Right ventricle myocardium inferior (tissue), 1 donor: ENCODE measurements around the gene STAC2. TPM values are rescaled to one million over a fixed set of nuclear protein-coding genes. Genes with fewer than 3 reads are reported as not detected.
"Not testable (repeated sequence)": the region's sequence is repeated elsewhere in the genome, so short reads cannot be mapped to it uniquely, and the experiment has no call there.

ENCODE experiments used
- ATAC-seq: fragments of 200-7000 bp; cut with Tn5 transposase; one replicate; pipeline ENCODE4 v1.9.1; 2020; ENCODE audit warnings: mild to moderate bottlenecking, moderate library complexity
- DNase-seq: peaks from one replicate; pipeline ENCODE4 v3.0.0; 2021; ENCODE audit errors: missing footprints
- intact Hi-C: fragments of 100-400 bp; cut with DNase I; formaldehyde crosslinking; loops from one replicate; pipeline ENCODE4 v1.11.0; 2022
- total RNA-seq: library from RNA; stranded (reverse); fragmentation: NEBNext Ultra II Directional; extraction: Animal tissue kit (Norgen Biotek cat#: 25700); gene quantifications from one replicate; pipeline ENCODE4 v1.2.1, GENCODE V29; 2021
- donor health status: DM: no; HTN: yes; CAD: no; lungs with severe emphysema.

STAC2 gene
- total RNA-seq, 1 donor from 2014 or later, result 2.9 TPM

GRCh38 chr17:39171933-39172332 is 53.8 kb downstream of the STAC2 start:
- DNase-seq (no peak), ATAC-seq (no peak)
- intact Hi-C loops, result no loop called here

- ATAC-seq (no peak), DNase-seq (no peak)
- intact Hi-C loops, result no loop called here
Measured at GRCh38 chr17:39170558-39170957, 55.2 kb downstream of the STAC2 start.

GRCh38 chr17:39170109-39170508 is 55.6 kb downstream of the STAC2 start:
- ATAC-seq (no peak), DNase-seq (no peak)
- intact Hi-C loops, result no loop called here

GRCh38 chr17:39169518-39169917 is 56.2 kb downstream of the STAC2 start:
- no peak for DNase-seq
- intact Hi-C loops, result no loop called here
- ATAC-seq, result no peak

GRCh38 chr17:39169101-39169500 is 56.6 kb downstream of the STAC2 start:
- intact Hi-C loops, result no loop called here
- ATAC-seq (no peak), DNase-seq (no peak)

GRCh38 chr17:39168503-39168902 is 57.2 kb downstream of the STAC2 start:
- intact Hi-C loops, ATAC-seq, DNase-seq: not testable (repeated sequence)

- ATAC-seq (peak; percentile 42), DNase-seq (no peak)
- intact Hi-C loops, result no loop called here
Measured at GRCh38 chr17:39167476-39167875, 58.3 kb downstream of the STAC2 start.

GRCh38 chr17:39166437-39167335 is 59.1 kb downstream of the STAC2 start:
- intact Hi-C loops, result no loop called here
- no peak for ATAC-seq
- DNase-seq, result no peak

- no peak for ATAC-seq
- DNase-seq, result no peak
- intact Hi-C loops, result no loop called here
Measured at GRCh38 chr17:39165841-39166349, 59.9 kb downstream of the STAC2 start, which contains the start of gene ARL5C. ARL5C (minus strand) TSS chr17:39166161; CDS start chr17:39165760, 401 bp downstream.

- intact Hi-C loops, result no loop called here
- no peak for DNase-seq
- peak; percentile 5 for ATAC-seq
Measured at GRCh38 chr17:39165178-39165840, 60.4 kb downstream of the STAC2 start.

GRCh38 chr17:39164675-39165143 is 61.0 kb downstream of the STAC2 start:
- ATAC-seq, result peak; percentile 95
- DNase-seq, result peak; percentile 94
- intact Hi-C loops, result no loop called here

- intact Hi-C loops, result no loop called here
- DNase-seq (no peak), ATAC-seq (no peak)
Measured at GRCh38 chr17:39161962-39162361, 63.8 kb downstream of the STAC2 start.

Other genes starting within 250 kb of the STAC2 start
- gene PLXDC1, start 74.3 kb downstream of the STAC2 start, total RNA-seq, result 19.3 TPM
- gene ARL5C, start 59.8 kb downstream of the STAC2 start, total RNA-seq, result not detected
- gene CACNB1, start 28.3 kb downstream of the STAC2 start, total RNA-seq, result 7.4 TPM
- gene RPL19, start 25.7 kb downstream of the STAC2 start, total RNA-seq, result 1,018 TPM
- gene FBXL20, start 175.7 kb upstream of the STAC2 start, total RNA-seq, result 12.7 TPM
- 22.1 TPM for gene MED1, start 225.3 kb upstream of the STAC2 start, total RNA-seq
- gene CDK12, start 235.5 kb upstream of the STAC2 start, total RNA-seq, result 18.8 TPM